C4-2B (cell line): ENCODE data around the gene SLITRK1.

Source experiments
- ZFX ChIP-seq: fragments of 450-650 bp; IDR thresholded peaks from 2 replicates; pipeline ENCODE4 v1.6.1; 2017
- TF ChIP-seq, protein P1 (sequence below): fragments of 450-650 bp; conservative IDR thresholded peaks from 2 replicates; pipeline ENCODE4 v1.5.1; 2017; ENCODE audit warnings: mild to moderate bottlenecking

DNA sequence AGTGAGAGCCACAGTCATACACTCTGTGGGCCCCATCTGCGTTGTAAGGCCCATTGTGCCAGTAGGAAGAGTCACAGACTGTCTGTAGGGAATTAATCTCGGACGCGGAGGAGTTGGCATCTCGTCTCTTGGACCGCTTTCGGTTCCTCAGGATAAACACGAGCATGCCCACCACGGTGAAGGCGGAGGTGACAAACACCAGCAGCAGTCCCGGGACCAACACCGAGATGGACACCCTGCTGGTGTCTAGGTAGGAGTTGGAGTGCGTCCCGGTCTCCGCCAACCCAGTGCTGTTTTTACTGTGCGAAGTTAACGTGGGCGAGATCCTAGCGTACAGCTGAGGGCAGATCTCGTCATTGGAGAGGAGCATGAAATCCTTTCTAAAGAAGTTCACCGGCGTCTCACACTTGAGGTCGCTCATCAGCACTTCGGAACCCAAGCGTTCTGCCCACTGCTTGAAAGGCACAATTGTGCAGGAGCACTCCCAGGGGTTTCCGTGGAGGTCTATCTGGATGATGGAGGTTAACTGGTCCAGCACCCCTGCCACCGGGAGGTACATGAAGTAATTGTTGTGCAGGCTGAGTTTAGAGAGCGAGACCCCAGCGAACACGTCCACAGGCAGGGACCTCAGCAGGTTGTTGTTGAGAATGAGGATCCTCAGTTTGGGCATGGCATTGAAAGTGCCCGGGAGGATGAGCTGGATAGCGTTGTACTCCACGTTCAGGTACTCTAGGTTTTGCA, 2.7 kb downstream of the SLITRK1 start:
- TF ChIP-seq, protein P1, sequence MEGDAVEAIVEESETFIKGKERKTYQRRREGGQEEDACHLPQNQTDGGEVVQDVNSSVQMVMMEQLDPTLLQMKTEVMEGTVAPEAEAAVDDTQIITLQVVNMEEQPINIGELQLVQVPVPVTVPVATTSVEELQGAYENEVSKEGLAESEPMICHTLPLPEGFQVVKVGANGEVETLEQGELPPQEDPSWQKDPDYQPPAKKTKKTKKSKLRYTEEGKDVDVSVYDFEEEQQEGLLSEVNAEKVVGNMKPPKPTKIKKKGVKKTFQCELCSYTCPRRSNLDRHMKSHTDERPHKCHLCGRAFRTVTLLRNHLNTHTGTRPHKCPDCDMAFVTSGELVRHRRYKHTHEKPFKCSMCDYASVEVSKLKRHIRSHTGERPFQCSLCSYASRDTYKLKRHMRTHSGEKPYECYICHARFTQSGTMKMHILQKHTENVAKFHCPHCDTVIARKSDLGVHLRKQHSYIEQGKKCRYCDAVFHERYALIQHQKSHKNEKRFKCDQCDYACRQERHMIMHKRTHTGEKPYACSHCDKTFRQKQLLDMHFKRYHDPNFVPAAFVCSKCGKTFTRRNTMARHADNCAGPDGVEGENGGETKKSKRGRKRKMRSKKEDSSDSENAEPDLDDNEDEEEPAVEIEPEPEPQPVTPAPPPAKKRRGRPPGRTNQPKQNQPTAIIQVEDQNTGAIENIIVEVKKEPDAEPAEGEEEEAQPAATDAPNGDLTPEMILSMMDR = no peak
- no peak for TF ChIP-seq ZFX
